ENCODE data around the gene GFOD1.

The GFOD1 gene

GRCh38 chr6:13372688-13373487 lies 114.5 kb downstream of the GFOD1 start:
- Histone ChIP-seq H3K4me1 (ENCODE audit: control insufficient read depth, insufficient read depth, low read length) (no peaks in the 10 kb centered on the region), H3K36me3 (ENCODE audit: control insufficient read depth, insufficient read depth, low read length) (no peaks in the 10 kb centered on the region), H3K9ac (ENCODE audit: low read length) (no peak overlapping the region), H3K4me3 (ENCODE audit: low read length) (no peak overlapping the region), H3K27ac (ENCODE audit: low read depth, low read length) (no peak overlapping the region), H3K27me3 (ENCODE audit: control insufficient read depth, insufficient read depth, low read length) (no peaks in the 10 kb centered on the region)

- Histone ChIP-seq H3K9ac (ENCODE audit: low read length) (no peak overlapping the region), H3K27ac (ENCODE audit: low read depth, low read length) (no peak overlapping the region), H3K4me3 (ENCODE audit: low read length) (no peak overlapping the region), H3K27me3 (ENCODE audit: control insufficient read depth, insufficient read depth, low read length) (no peaks in the 10 kb centered on the region), H3K4me1 (ENCODE audit: control insufficient read depth, insufficient read depth, low read length) (no peaks in the 10 kb centered on the region), H3K36me3 (ENCODE audit: control insufficient read depth, insufficient read depth, low read length) (no peaks in the 10 kb centered on the region)
These were observed 115.3 kb downstream of the GFOD1 start for GRCh38 chr6:13372076-13372475.

- Histone ChIP-seq H3K9ac (ENCODE audit: low read length) (no peak overlapping the region), H3K4me1 (ENCODE audit: control insufficient read depth, insufficient read depth, low read length) (no peaks in the 10 kb centered on the region)
These were observed 115.9 kb downstream of the GFOD1 start for GRCh38 chr6:13371421-13372072.

GRCh38 chr6:13370623-13371022 lies 116.8 kb downstream of the GFOD1 start:
- Histone ChIP-seq H3K36me3 (ENCODE audit: control insufficient read depth, insufficient read depth, low read length) (no peaks in the 10 kb centered on the region), H3K4me3 (ENCODE audit: low read length) (no peak overlapping the region), H3K4me1 (ENCODE audit: control insufficient read depth, insufficient read depth, low read length) (no peaks in the 10 kb centered on the region), H3K9ac (ENCODE audit: low read length) (no peak overlapping the region), H3K27me3 (ENCODE audit: control insufficient read depth, insufficient read depth, low read length) (no peaks in the 10 kb centered on the region), H3K27ac (ENCODE audit: low read depth, low read length) (no peak overlapping the region)

More at GRCh38 chr6:13371421-13372072, 115.9 kb downstream of the GFOD1 start:
- no peak overlapping the region for H3K4me3 ChIP-seq (ENCODE audit: low read length)
- no peaks in the 10 kb centered on the region for H3K36me3 ChIP-seq (ENCODE audit: control insufficient read depth, insufficient read depth, low read length)
- H3K27me3 ChIP-seq (ENCODE audit: control insufficient read depth, insufficient read depth, low read length), result no peaks in the 10 kb centered on the region
- H3K27ac ChIP-seq (ENCODE audit: low read depth, low read length), result no peak overlapping the region

- no peaks in the 10 kb centered on the region for H3K4me1 ChIP-seq (ENCODE audit: control insufficient read depth, insufficient read depth, low read length)
- H3K9ac ChIP-seq (ENCODE audit: low read length), result no peak overlapping the region
- no peaks in the 10 kb centered on the region for H3K27me3 ChIP-seq (ENCODE audit: control insufficient read depth, insufficient read depth, low read length)
- H3K36me3 ChIP-seq (ENCODE audit: control insufficient read depth, insufficient read depth, low read length), result no peaks in the 10 kb centered on the region
- no peak overlapping the region for H3K27ac ChIP-seq (ENCODE audit: low read depth, low read length)
- no peak overlapping the region for H3K4me3 ChIP-seq (ENCODE audit: low read length)
These were observed 117.8 kb downstream of the GFOD1 start for GRCh38 chr6:13369591-13369990.

GRCh38 chr6:13368731-13369115 lies 118.7 kb downstream of the GFOD1 start:
- Histone ChIP-seq H3K9ac (ENCODE audit: low read length) (no peak overlapping the region), H3K4me1 (ENCODE audit: control insufficient read depth, insufficient read depth, low read length) (no peaks in the 10 kb centered on the region), H3K27me3 (ENCODE audit: control insufficient read depth, insufficient read depth, low read length) (no peaks in the 10 kb centered on the region), H3K4me3 (ENCODE audit: low read length) (no peak overlapping the region), H3K36me3 (ENCODE audit: control insufficient read depth, insufficient read depth, low read length) (peaks cover under 1% of the 10 kb centered on the region), H3K27ac (ENCODE audit: low read depth, low read length) (no peak overlapping the region)

GRCh38 chr6:13368079-13368730 lies 119.2 kb downstream of the GFOD1 start:
- H3K27me3 ChIP-seq (ENCODE audit: control insufficient read depth, insufficient read depth, low read length), result no peaks in the 10 kb centered on the region
- H3K27ac ChIP-seq (ENCODE audit: low read depth, low read length), result no peak overlapping the region
- no peaks in the 10 kb centered on the region for H3K4me1 ChIP-seq (ENCODE audit: control insufficient read depth, insufficient read depth, low read length)
- peaks cover 2% of the 10 kb centered on the region for H3K36me3 ChIP-seq (ENCODE audit: control insufficient read depth, insufficient read depth, low read length)
- no peak overlapping the region for H3K4me3 ChIP-seq (ENCODE audit: low read length)
- no peak overlapping the region for H3K9ac ChIP-seq (ENCODE audit: low read length)

GRCh38 chr6:13367396-13367795 lies 120.0 kb downstream of the GFOD1 start:
- Histone ChIP-seq H3K27ac (ENCODE audit: low read depth, low read length) (no peak overlapping the region), H3K4me3 (ENCODE audit: low read length) (no peak overlapping the region), H3K27me3 (ENCODE audit: control insufficient read depth, insufficient read depth, low read length) (no peaks in the 10 kb centered on the region), H3K4me1 (ENCODE audit: control insufficient read depth, insufficient read depth, low read length) (no peaks in the 10 kb centered on the region), H3K36me3 (ENCODE audit: control insufficient read depth, insufficient read depth, low read length) (peaks cover 2% of the 10 kb centered on the region), H3K9ac (ENCODE audit: low read length) (no peak overlapping the region)

- Histone ChIP-seq H3K27me3 (ENCODE audit: control insufficient read depth, insufficient read depth, low read length) (no peaks in the 10 kb centered on the region), H3K4me1 (ENCODE audit: control insufficient read depth, insufficient read depth, low read length) (no peaks in the 10 kb centered on the region), H3K27ac (ENCODE audit: low read depth, low read length) (no peak overlapping the region), H3K4me3 (ENCODE audit: low read length) (no peak overlapping the region), H3K9ac (ENCODE audit: low read length) (no peak overlapping the region), H3K36me3 (ENCODE audit: control insufficient read depth, insufficient read depth, low read length) (peaks cover 2% of the 10 kb centered on the region)
These were observed 122.1 kb downstream of the GFOD1 start for GRCh38 chr6:13365320-13365719.

- Histone ChIP-seq H3K27ac (ENCODE audit: low read depth, low read length) (no peak overlapping the region), H3K9ac (ENCODE audit: low read length) (no peak overlapping the region), H3K4me3 (ENCODE audit: low read length) (no peak overlapping the region), H3K4me1 (ENCODE audit: control insufficient read depth, insufficient read depth, low read length) (no peaks in the 10 kb centered on the region), H3K36me3 (ENCODE audit: control insufficient read depth, insufficient read depth, low read length) (peaks cover 2% of the 10 kb centered on the region), H3K27me3 (ENCODE audit: control insufficient read depth, insufficient read depth, low read length) (no peaks in the 10 kb centered on the region)
These were observed 122.6 kb downstream of the GFOD1 start for GRCh38 chr6:13364842-13365241.

- Histone ChIP-seq H3K27ac (ENCODE audit: low read depth, low read length) (no peak overlapping the region), H3K9ac (ENCODE audit: low read length) (no peak overlapping the region), H3K27me3 (ENCODE audit: control insufficient read depth, insufficient read depth, low read length) (no peaks in the 10 kb centered on the region), H3K4me3 (ENCODE audit: low read length) (no peak overlapping the region), H3K4me1 (ENCODE audit: control insufficient read depth, insufficient read depth, low read length) (no peaks in the 10 kb centered on the region), H3K36me3 (ENCODE audit: control insufficient read depth, insufficient read depth, low read length) (peaks cover 2% of the 10 kb centered on the region)
These were observed 125.0 kb downstream of the GFOD1 start for GRCh38 chr6:13362412-13362811.

GRCh38 chr6:13360671-13361540 lies 126.5 kb downstream of the GFOD1 start:
- Histone ChIP-seq H3K4me1 (ENCODE audit: control insufficient read depth, insufficient read depth, low read length) (no peaks in the 10 kb centered on the region), H3K4me3 (ENCODE audit: low read length) (no peak overlapping the region), H3K36me3 (ENCODE audit: control insufficient read depth, insufficient read depth, low read length) (peaks cover 2% of the 10 kb centered on the region), H3K27me3 (ENCODE audit: control insufficient read depth, insufficient read depth, low read length) (no peaks in the 10 kb centered on the region), H3K9ac (ENCODE audit: low read length) (no peak overlapping the region), H3K27ac (ENCODE audit: low read depth, low read length) (no peak overlapping the region)

All from rectal smooth muscle tissue (tissue), 1 donor.